Measurements from ENCODE around the gene SLC22A3.
"Not testable (repeated sequence)": the region's sequence is repeated elsewhere in the genome, so short reads cannot be mapped to it uniquely, and the experiment has no call there.

SLC22A3 gene

GRCh38 chr6:160445130-160445529, 97.0 kb downstream of the SLC22A3 start:
- Histone ChIP-seq H3K9me3 (ENCODE audit: control insufficient read depth, insufficient read depth, low read length) (no peaks in the 10 kb centered on the region), H3K27me3 (ENCODE audit: control insufficient read depth, low read length) (no peaks in the 10 kb centered on the region), H3K79me2 (ENCODE audit: control insufficient read depth, low read length) (no peaks in the 10 kb centered on the region), H3K9me2 (replicated peaks; ENCODE audit: control insufficient read depth, low read length) (no peaks in the 10 kb centered on the region), H4K20me1 (ENCODE audit: control insufficient read depth, insufficient read depth, low read depth, low read length) (no peaks in the 10 kb centered on the region), H3K4me2 (ENCODE audit: low read length) (no peak overlapping the region), H3F3A (ENCODE audit: control insufficient read depth, insufficient read depth) (no peaks in the 10 kb centered on the region), H3K27ac (ENCODE audit: low read depth, low read length) (no peak overlapping the region), H3K4me1 (ENCODE audit: control insufficient read depth, low read length) (no peaks in the 10 kb centered on the region), H3K4me3 (ENCODE audit: low read length) (no peak overlapping the region), H3K36me3 (ENCODE audit: control insufficient read depth, low read length) (no peaks in the 10 kb centered on the region)
- TF ChIP-seq EZH2phosphoT487 (IDR thresholded peaks at IDR 0.05; ENCODE audit: borderline replicate concordance, low read length) (no peak), CTCF (IDR thresholded peaks at IDR 0.05; ENCODE audit: low read depth, low read length, poor library complexity, severe bottlenecking) (no peak)

- Histone ChIP-seq H3F3A (ENCODE audit: control insufficient read depth, insufficient read depth) (no peaks in the 10 kb centered on the region), H4K20me1 (ENCODE audit: control insufficient read depth, insufficient read depth, low read depth, low read length) (no peaks in the 10 kb centered on the region), H3K27me3 (ENCODE audit: control insufficient read depth, low read length) (no peaks in the 10 kb centered on the region), H3K36me3 (ENCODE audit: control insufficient read depth, low read length) (no peaks in the 10 kb centered on the region), H3K9me2 (replicated peaks; ENCODE audit: control insufficient read depth, low read length) (no peaks in the 10 kb centered on the region), H3K9me3 (ENCODE audit: control insufficient read depth, insufficient read depth, low read length) (no peaks in the 10 kb centered on the region), H3K4me2 (ENCODE audit: low read length) (no peak overlapping the region), H3K4me3 (ENCODE audit: low read length) (no peak overlapping the region), H3K4me1 (ENCODE audit: control insufficient read depth, low read length) (no peaks in the 10 kb centered on the region), H3K27ac (ENCODE audit: low read depth, low read length) (no peak overlapping the region), H3K79me2 (ENCODE audit: control insufficient read depth, low read length) (no peaks in the 10 kb centered on the region)
- TF ChIP-seq CTCF (IDR thresholded peaks at IDR 0.05; ENCODE audit: low read depth, low read length, poor library complexity, severe bottlenecking) (no peak), EZH2phosphoT487 (IDR thresholded peaks at IDR 0.05; ENCODE audit: borderline replicate concordance, low read length) (no peak)
Measured at GRCh38 chr6:160447350-160447749, 99.2 kb downstream of the SLC22A3 start.

- not testable (repeated sequence) for H3K79me2 ChIP-seq (ENCODE audit: control insufficient read depth, low read length); H3K9me3 ChIP-seq (ENCODE audit: control insufficient read depth, insufficient read depth, low read length); H3K27ac ChIP-seq (ENCODE audit: low read depth, low read length); H3K4me3 ChIP-seq (ENCODE audit: low read length); H3K4me2 ChIP-seq (ENCODE audit: low read length); H4K20me1 ChIP-seq (ENCODE audit: control insufficient read depth, insufficient read depth, low read depth, low read length); H3K27me3 ChIP-seq (ENCODE audit: control insufficient read depth, low read length); H3K4me1 ChIP-seq (ENCODE audit: control insufficient read depth, low read length); H3F3A ChIP-seq (ENCODE audit: control insufficient read depth, insufficient read depth); H3K36me3 ChIP-seq (ENCODE audit: control insufficient read depth, low read length); H3K9me2 ChIP-seq (replicated peaks; ENCODE audit: control insufficient read depth, low read length)
Measured at GRCh38 chr6:160449787-160450186, 101.6 kb downstream of the SLC22A3 start.

- Histone ChIP-seq H3K9me2 (replicated peaks; ENCODE audit: control insufficient read depth, low read length) (no peaks in the 10 kb centered on the region), H3K4me2 (ENCODE audit: low read length) (no peak overlapping the region), H3K27me3 (ENCODE audit: control insufficient read depth, low read length) (no peaks in the 10 kb centered on the region), H3K79me2 (ENCODE audit: control insufficient read depth, low read length) (no peaks in the 10 kb centered on the region), H3K9me3 (ENCODE audit: control insufficient read depth, insufficient read depth, low read length) (no peaks in the 10 kb centered on the region), H4K20me1 (ENCODE audit: control insufficient read depth, insufficient read depth, low read depth, low read length) (no peaks in the 10 kb centered on the region), H3K4me1 (ENCODE audit: control insufficient read depth, low read length) (no peaks in the 10 kb centered on the region), H3K4me3 (ENCODE audit: low read length) (no peak overlapping the region), H3K36me3 (ENCODE audit: control insufficient read depth, low read length) (no peaks in the 10 kb centered on the region), H3K27ac (ENCODE audit: low read depth, low read length) (no peak overlapping the region), H3F3A (ENCODE audit: control insufficient read depth, insufficient read depth) (no peaks in the 10 kb centered on the region)
- TF ChIP-seq EZH2phosphoT487 (IDR thresholded peaks at IDR 0.05; ENCODE audit: borderline replicate concordance, low read length) (no peak), CTCF (IDR thresholded peaks at IDR 0.05; ENCODE audit: low read depth, low read length, poor library complexity, severe bottlenecking) (no peak)
Measured at GRCh38 chr6:160450849-160451248, 102.7 kb downstream of the SLC22A3 start.
